GM21526 (cell line): ENCODE results near the gene RPRD1A.
"Not testable (repeated sequence)": the region's sequence is repeated elsewhere in the genome, so short reads cannot be mapped to it uniquely, and the experiment has no call there.

Experiments used
- ATAC-seq: cut with Tn5 transposase; IDR thresholded peaks from one replicate; pipeline ENCODE4 v1.9.1; 2021; ENCODE audit warnings: moderate library complexity; ENCODE audit not compliant: unreplicated experiment, low FRiP score

Gene RPRD1A

GRCh38 chr18:36067055-36067957 is at the start of gene RPRD1A:
RPRD1A (minus strand) TSS chr18:36067559; CDS start chr18:36067404, 155 bp downstream.
- ATAC-seq = peak; percentile 94

- not testable (repeated sequence) for ATAC-seq
Observed at GRCh38 chr18:36116771-36117170, 49.4 kb upstream of the RPRD1A start.

GRCh38 chr18:36114738-36115137 is 47.4 kb upstream of the RPRD1A start:
- ATAC-seq = no peak

GRCh38 chr18:36114251-36114650 is 46.9 kb upstream of the RPRD1A start:
- no peak for ATAC-seq

- no peak for ATAC-seq
Observed at GRCh38 chr18:36112302-36112701, 44.9 kb upstream of the RPRD1A start.

GRCh38 chr18:36109737-36110136 is 42.4 kb upstream of the RPRD1A start:
- no peak for ATAC-seq

- ATAC-seq = no peak
Observed at GRCh38 chr18:36108601-36109000, 41.2 kb upstream of the RPRD1A start.

GRCh38 chr18:36108196-36108595 is 40.8 kb upstream of the RPRD1A start:
- ATAC-seq = no peak

- ATAC-seq = no peak
Observed at GRCh38 chr18:36107477-36107876, 40.1 kb upstream of the RPRD1A start.

GRCh38 chr18:36104749-36105148 is 37.4 kb upstream of the RPRD1A start:
- no peak for ATAC-seq

GRCh38 chr18:36101943-36102342 is 34.6 kb upstream of the RPRD1A start:
- no peak for ATAC-seq

GRCh38 chr18:36099311-36099710 is 32.0 kb upstream of the RPRD1A start:
- no peak for ATAC-seq

- no peak for ATAC-seq
Observed at GRCh38 chr18:36096955-36097354, 29.6 kb upstream of the RPRD1A start.

- ATAC-seq = no peak
Observed at GRCh38 chr18:36095936-36096519, 28.7 kb upstream of the RPRD1A start.

- ATAC-seq = no peak
Observed at GRCh38 chr18:36094431-36094830, 27.1 kb upstream of the RPRD1A start.

GRCh38 chr18:36092116-36092515 is 24.8 kb upstream of the RPRD1A start:
- not testable (repeated sequence) for ATAC-seq

GRCh38 chr18:36089001-36089400 is 21.6 kb upstream of the RPRD1A start:
- no peak for ATAC-seq

- ATAC-seq = no peak
Observed at GRCh38 chr18:36088256-36088655, 20.9 kb upstream of the RPRD1A start.

- no peak for ATAC-seq
Observed at GRCh38 chr18:36086186-36086585, 18.8 kb upstream of the RPRD1A start.

- no peak for ATAC-seq
Observed at GRCh38 chr18:36085195-36085594, 17.8 kb upstream of the RPRD1A start.

GRCh38 chr18:36083729-36084128 is 16.4 kb upstream of the RPRD1A start:
- ATAC-seq = no peak

GRCh38 chr18:36081118-36081517 is 13.8 kb upstream of the RPRD1A start:
- not testable (repeated sequence) for ATAC-seq
